HepG2 (cell line): ENCODE measurements around the gene CDS1.

Source experiments
- EZH2 ChIP-seq: conservative IDR thresholded peaks from 2 replicates; pipeline ENCODE4 v1.6.1; 2012; ENCODE audit warnings: mild to moderate bottlenecking, low read depth, low read length, moderate library complexity
- ZNF75D ChIP-seq: sonication (generic); formaldehyde crosslinking; IDR thresholded peaks from 2 replicates; pipeline ENCODE4 v1.8.1; 2023; ENCODE audit warnings: missing genetic modification reagents, mild to moderate bottlenecking, borderline replicate concordance

DNA sequence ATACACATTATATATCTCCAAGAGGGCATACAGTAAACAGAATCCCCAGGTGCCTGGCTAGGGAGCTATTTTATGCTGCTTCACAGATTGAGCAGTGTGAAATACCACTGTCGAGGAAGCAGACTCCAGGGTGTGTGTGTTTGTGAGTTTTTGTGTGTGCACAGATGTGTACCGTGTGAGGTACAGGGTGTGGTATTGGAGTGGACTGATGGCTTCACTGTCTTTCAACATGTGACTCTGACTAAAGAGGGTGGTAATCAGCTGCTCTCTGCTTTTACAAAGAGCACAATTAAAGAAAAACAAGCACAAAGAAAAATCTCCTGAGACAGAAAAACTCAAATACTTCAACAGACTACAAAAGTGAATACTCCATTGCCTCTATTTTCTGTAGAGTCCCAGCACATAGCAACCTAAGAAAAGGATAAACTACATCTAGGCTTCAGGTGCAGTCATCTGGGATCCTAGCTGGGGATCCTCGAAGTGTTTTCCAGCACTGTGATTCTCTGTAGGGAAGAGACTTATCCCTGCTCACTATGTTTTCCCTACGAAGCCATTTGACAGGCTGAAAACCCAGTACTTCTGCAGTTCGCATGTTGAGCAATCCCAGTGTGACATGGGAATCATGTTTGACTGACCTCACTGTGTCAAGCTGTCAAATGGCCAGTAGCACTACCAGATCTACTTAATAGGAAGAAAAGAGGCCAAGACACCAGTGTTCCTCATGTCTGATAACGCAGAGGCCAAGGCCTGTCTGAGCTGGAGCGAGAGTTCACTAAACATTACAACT, 100.3 kb downstream of the CDS1 start:
- TF ChIP-seq ZNF75D (no peak), EZH2 (no peak)
